Activated CD8-positive, alpha-beta memory T cell treated with anti-CD3 and anti-CD28 coated beads, Interleukin-2, amount 50 U/mL, for 48 hours (primary cell): ENCODE data around the gene ASCC1.
"Not testable (repeated sequence)": the region's sequence is repeated elsewhere in the genome, so short reads cannot be mapped to it uniquely, and the experiment has no call there.

Experiments used
- DNase-seq: peaks from one replicate; pipeline ENCODE4 v3.0.0-alpha.2; 2020

Gene ASCC1

DNA sequence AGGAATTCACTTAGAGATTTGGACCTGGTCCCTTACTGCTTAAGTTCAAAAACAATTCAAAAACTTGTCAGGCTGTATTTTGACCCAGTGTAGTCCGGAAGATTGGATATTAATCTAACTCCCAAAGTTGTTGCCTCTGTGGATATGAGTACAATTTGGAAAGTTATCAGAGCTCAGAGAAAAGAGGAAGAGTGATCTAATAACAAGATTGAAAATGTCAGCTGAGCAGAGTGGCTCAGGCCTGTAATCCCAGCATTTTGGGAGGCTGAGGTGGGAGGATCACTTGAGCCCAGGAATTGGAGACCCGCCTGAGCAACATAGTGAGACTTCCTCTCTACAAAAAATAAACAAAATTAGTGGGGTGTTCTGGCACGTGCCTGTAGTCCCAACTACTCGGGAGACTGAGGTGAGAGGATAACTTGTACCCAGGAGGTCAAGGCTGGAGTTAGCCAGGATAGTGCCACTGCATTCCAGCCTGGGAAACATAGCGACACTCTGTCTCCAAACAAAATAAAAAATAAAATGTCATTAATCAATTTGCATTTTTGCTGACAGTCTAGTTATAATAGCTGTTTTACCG lies 3.2 kb upstream of the ASCC1 start:
- DNase-seq, result no peak

GRCh38 chr10:72218726-72219125 lies 2.6 kb upstream of the ASCC1 start:
- DNase-seq, result no peak

- DNase-seq, result no peak
These were observed 2.2 kb upstream of the ASCC1 start for GRCh38 chr10:72218325-72218724.

- not testable (repeated sequence) for DNase-seq
These were observed 4.2 kb downstream of the ASCC1 start for GRCh38 chr10:72211832-72212231.

DNA sequence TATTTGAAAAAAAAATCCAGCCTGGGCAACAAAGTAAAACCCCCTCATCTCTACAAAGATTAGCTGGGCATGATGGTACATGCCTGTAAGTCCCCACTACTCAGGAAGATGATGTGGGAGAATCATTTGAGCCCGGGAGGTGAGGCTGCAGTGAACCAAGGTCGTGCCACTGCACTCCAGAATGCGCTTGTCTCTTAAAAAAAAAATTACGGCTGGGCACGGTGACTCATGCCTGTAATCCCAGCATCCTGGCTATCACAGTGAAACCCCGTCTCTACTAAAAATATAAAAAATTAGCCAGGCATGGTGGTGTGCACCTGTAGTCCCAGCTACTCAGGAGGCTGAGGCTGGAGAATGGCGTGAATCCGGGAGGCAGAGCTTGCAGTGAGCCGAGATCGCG lies 4.7 kb downstream of the ASCC1 start:
- DNase-seq, result not testable (repeated sequence)

GRCh38 chr10:72208526-72208925 lies 7.5 kb downstream of the ASCC1 start:
- DNase-seq, result not testable (repeated sequence)

GRCh38 chr10:72206511-72207229 lies 9.4 kb downstream of the ASCC1 start:
- DNase-seq, result no peak

DNA sequence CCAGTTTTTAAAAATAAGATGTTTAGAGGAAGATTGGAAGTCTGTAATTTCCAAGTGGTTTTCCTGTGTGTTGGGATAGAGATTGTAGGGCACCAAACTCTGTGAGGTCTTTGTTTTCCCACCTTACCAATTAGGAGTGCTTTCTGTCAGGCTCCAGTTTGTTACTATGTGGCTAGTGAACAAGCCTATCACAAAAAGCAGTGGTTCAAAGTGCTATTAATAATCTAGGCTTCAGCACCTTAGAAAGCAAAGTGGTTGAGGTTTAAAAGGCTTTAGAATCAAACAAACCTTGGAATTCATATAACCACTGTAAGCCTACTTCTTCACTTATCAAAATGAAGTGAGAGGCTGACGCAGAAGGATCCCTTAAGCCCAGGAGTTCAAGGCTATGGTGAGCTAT lies 11.4 kb downstream of the ASCC1 start:
- DNase-seq, result no peak

GRCh38 chr10:72204296-72204695 lies 11.8 kb downstream of the ASCC1 start:
- no peak for DNase-seq

DNA sequence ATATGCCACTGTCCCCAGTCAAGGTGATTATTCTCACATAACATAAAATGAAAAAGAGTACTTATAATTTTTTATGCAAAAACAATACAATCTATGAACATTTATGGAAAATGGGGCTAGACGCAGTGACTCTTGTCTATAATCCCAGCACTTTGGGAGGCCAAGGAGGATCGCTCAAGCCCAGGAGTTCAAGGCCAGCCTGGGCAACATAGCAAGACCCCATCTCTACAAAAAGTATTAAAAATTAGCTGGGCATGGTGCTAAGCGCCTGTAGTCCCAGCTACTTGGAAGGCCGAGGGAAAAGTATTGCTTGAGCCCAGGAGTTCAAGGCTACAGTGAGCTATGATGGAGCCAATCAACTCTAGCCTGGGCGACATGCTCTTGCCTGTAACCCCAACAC lies 14.8 kb downstream of the ASCC1 start:
- DNase-seq, result no peak

DNA sequence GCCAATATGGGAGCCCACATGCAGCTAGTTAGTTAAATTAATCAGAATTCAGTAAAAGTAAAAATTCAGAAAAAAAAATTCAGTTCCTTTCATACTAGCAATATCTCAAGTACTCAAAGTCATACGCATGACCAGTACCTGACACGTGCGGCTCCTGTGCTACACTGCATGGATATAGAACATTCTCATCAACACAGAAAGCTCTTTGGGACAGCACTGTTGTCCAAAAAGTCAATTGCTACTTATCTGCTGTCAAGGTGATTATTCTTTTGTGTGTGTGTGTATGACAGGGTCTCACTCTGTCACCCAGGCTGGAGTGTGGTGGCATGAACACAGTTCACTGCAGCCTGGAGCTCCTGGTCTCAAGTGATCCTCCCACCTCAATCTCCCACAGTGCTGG lies 15.2 kb downstream of the ASCC1 start:
- no peak for DNase-seq

- no peak for DNase-seq
These were observed 21.1 kb downstream of the ASCC1 start for GRCh38 chr10:72194949-72195348.

DNA sequence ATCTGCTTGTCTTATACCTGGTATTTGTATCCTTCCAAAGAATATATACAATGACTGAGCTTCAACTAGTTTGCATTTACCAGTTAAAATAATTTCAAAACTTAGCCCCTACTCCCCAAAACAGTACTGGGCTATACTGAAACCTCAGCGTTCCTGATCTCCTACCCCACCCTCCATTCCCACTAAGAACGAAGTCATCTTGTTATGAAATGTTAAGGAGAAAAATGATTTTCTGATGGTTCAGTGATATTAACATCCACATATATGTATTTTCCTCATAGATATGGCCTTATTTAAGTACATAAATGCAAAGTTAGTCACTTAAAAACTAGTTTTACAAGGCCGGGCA lies 29.1 kb downstream of the ASCC1 start:
- no peak for DNase-seq

GRCh38 chr10:72186258-72186981 lies 29.7 kb downstream of the ASCC1 start:
- DNase-seq, result no peak

DNA sequence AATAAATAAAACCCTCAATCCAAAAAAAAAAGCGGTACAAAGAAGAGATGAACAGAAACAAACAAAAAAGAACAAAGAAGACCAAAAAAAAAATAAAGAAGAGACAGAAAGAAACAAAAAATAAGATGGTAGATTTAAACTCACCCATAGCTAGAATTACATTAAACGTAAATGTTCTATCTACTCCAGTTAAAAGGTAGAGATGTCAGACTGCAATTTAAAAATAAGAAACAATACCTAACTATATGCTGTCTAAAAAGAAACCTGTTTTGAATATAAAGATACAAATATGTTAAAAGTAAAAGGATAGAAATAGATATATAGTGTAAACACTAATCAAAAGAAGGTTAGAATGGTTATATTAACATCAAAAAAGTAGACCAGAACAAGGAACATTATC lies 31.9 kb downstream of the ASCC1 start:
- DNase-seq, result no peak

GRCh38 chr10:72177454-72177853 lies 38.6 kb downstream of the ASCC1 start:
- DNase-seq, result no peak

DNA sequence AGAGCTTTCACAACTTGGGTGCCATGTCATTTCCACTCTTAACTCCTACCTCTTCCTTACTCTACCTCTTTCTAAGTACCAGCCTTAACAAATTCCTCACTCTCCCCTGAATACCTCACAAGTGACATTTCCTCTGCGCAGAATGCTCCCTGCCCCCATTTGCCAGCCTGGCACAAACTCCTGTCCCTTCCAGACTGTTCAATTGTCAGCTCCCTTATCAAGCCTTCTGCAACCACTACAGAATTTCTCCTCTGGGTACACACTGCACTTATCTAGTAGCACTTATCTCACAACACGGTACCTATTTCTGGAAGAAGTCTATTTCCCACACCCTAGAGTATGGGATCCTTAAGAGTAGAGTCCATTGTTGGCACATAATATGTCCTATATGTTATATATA lies 39.4 kb downstream of the ASCC1 start:
- no peak for DNase-seq

- no peak for DNase-seq
These were observed 40.9 kb downstream of the ASCC1 start for GRCh38 chr10:72175149-72175548.

DNA sequence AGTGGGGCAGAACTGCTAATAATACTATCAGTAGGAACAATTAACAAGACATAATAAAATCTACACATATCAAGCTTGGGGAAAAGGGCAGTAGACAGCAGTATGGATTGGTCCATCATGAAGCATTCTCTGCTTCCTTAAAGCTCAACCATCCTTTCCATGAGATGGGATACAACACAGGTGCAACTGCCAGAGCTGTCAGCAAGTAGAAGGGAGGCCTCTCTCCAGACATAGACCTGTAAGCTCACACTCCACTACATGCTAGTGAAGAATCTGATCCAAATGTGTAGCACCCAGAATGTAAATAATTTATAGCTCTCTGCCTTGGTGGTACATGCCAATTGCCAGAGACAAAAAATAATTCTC lies 41.8 kb downstream of the ASCC1 start:
- DNase-seq, result no peak

DNA sequence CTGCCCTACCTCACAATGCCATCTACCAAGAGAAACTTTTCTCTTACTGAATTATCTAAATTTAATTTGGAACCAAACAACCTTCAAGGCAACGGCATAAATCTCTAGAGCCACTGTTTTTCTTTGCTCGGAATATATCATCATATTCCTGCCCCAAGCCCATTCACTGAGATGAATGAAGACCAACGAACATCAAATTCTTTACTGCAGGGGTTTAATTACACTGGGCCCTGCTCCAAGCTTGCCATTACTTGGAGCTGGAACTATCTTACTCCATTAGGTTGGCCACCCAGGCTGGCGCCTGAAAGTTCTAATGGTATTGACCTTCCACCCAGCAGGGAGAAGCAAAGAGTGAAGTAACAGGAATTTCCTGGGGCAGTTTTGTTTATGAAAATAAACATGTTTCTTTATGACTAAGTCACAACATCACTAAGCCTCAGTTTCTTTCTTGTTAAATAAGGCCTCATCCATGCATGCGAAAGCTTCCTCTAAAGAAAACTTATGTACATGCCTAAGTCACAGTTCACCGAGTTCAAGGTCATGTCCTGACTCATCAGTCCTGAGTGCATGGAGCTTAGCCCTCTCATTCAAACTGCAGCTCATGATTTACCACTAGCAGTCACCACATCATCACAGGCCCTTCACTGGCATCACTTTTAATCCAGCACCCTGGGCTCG lies 42.3 kb downstream of the ASCC1 start:
- DNase-seq, result no peak

DNA sequence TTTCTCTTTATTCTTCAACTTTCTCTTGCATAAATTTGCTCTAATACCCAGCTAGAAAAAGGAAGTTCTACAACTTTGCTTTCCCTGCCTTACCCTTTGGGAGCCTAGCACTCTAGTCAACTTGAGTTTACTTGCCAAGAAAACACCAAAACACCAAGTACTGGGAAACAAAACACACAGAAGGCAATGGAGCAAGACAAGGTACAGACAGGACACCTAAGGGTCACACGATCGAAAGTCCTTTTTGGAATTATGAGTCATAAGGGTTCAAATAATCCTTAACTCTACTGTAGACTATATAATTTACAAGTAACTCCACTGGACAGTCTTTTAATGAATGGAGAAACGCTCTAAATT lies 42.8 kb downstream of the ASCC1 start:
- no peak for DNase-seq

DNA sequence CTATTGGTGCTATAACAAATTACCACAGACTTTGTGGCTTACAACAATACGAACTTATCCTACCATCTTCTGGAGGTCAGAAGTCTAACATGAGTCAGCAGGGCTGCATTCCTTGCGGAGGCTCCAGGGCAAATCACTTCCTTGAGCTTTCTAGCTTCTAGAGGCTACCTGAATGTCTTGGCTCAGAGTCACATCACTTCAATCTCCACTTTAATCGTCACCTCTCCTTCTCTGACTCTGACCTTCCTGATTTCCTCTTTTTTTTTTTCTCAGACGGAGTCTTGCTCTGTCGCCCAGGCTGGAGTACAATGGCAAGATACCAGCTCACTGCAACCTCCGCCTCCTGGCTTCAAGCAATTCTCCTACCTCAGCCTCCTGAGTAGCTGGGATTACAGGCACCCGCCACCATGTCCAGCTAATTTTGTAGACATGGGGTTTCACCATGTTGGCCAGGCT lies 44.9 kb downstream of the ASCC1 start:
- no peak for DNase-seq

GRCh38 chr10:72170733-72171132 lies 45.3 kb downstream of the ASCC1 start:
- DNase-seq, result no peak

DNA sequence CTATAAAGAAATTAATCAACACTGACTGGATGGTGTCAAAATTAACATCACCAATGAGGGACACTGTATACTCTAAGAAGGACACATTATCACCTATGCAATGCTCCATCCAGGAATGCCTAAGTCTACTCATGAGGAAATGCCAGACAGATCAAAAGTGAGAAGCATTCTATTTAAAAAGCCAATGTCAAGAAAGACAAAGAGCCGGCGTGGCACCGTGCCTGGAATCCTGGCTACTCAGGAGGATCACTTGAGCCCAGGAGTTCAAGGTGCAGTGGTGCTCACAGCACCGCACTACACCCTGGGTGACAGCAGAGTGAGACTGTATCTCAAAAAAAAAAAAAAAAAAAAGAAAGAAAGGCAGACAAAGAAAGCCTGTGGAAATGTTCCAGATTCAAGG lies 45.8 kb downstream of the ASCC1 start:
- no peak for DNase-seq
